Skin epidermis (tissue), 12 donors: ENCODE measurements around the gene SIRT2.
"Not testable (repeated sequence)": the region's sequence is repeated elsewhere in the genome, so short reads cannot be mapped to it uniquely, and the experiment has no call there.

Experiments used
- H3K27ac ChIP-seq, 21 experiments: fragments of 200-600 bp; sonication (generic) in 11 of 21; one replicate each; pipeline ENCODE4 v1.5.0; 2020; ENCODE audit warnings: mild to moderate bottlenecking in 3 of 21, inconsistent platforms in 2 of 21, moderate library complexity in 2 of 21
- H3K4me3 ChIP-seq, 7 experiments: fragments of 200-600 bp; sonication (generic) in 2 of 7; one replicate each; pipeline ENCODE4 v1.5.0; 2020; ENCODE audit warnings: inconsistent platforms in 2 of 7, mild to moderate bottlenecking in 2 of 7, moderate library complexity in 1 of 7

Gene SIRT2

DNA sequence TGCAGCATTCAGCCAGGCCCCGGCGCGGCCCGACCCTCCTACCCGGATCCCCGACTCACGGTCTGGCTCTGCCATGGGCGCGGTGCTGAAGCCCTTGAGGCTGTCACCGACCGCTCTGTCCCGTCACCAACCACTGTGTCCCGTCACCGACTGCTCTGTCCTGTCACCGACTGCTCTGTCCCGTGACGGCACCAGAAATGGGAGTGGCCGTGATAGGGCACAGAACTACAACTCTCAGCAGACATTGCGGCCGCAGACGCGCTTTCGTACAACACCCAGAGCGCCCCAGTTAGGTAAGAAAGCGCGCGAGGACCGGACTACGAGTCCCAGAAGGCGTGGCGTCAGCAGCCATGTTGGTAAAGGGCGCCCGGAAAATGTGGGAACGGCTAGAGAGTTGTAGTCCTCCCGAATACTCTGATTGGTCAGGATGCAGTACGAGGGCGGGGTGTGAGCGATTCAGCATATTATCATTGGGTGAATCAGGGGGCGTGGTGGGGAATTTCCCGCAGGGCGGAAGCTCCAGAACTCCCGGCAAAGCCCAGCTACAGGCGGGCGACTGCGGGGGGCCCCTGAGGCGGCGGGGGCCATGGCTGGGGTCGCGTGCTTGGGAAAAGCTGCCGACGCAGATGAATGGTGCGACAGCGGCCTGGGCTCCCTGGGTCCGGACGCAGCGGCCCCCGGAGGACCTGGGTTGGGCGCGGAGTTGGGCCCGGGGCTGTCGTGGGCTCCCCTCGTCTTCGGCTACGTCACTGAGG is at the start of gene SIRT2, which contains the start of gene NFKBIB:
Gene SIRT2, minus strand, starts transcription at position 172 of the 755 bp plus-strand sequence. Its CDS starts 97 bp downstream, at position 75.
Gene NFKBIB, plus strand, starts transcription at position 523 of the 755 bp plus-strand sequence. Its CDS starts 64 bp downstream, at position 587.
- Histone ChIP-seq H3K4me3 (peak within 1 kb of the TSS; percentile 64 to 93 (median 76)), H3K27ac (peak within 1 kb of the TSS; percentile 70 to 97 (median 92))

- Histone ChIP-seq H3K27ac (no peak overlapping the region), H3K4me3 (no peak overlapping the region)
These were observed 47.0 kb upstream of the SIRT2 start for GRCh38 chr19:38946229-38947010.

DNA sequence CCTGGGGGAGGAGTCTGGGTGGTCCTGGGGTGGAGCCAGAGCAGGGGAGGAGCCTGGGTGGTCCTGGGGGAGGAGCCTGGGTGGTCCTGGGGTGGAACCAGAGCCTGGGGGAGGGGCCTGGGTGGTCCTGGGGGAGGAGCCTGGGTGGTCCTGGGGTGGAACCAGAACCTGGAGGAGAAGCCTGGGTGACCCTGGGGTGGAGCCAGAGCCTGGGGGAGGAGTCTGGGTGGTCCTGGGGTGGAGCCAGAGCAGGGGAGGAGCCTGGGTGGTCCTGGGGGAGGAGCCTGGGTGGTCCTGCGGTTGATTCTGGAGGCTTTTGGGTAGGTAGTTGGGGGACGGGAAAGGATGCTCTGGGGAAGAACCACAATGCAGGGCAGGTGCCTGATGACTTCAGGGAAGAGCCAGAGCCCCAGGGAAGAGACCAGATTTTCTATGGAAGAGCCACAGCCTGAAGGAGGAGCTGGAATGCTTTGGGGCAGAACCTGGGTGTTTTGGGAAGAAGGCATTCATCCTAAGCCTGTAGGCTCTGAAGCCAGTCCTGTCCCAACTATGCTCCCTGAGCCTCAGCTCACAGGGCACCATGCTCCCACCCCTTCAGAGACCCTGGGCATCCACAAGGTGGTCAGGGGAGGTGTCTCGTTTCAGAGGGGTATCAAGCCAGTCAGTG is 46.3 kb upstream of the SIRT2 start:
- Histone ChIP-seq H3K4me3 (no peak overlapping the region), H3K27ac (no peak overlapping the region)

DNA sequence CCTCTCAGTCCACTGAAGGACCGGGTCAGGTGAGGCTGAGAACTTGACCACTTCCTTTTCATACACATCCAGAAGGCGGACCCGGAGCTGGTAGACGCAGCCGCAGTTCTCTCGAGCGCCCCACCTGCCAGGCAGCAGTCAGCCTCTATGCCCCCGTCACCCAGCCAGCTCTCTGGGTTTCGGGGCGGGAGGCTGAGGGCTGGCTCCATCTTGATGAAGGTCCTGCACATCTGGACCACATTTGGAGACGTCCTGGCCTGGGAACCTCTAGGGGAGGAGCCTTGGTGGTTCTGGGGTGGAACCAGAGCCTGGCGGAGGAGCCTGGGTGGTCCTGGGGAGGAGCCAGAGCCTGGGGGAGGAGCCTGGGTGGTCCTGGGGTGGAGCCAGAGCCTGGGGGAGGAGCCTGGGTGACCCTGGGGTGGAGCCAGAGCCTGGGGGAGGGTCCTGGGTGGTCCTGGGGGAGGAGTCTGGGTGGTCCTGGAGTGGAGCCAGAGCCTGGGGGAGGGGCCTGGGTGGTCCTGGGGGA is 45.6 kb upstream of the SIRT2 start:
- H3K27ac ChIP-seq: no peak overlapping the region
- H3K4me3 ChIP-seq: no peak overlapping the region

- no peak overlapping the region for H3K4me3 ChIP-seq
- H3K27ac ChIP-seq: no peak overlapping the region
These were observed 43.2 kb upstream of the SIRT2 start for GRCh38 chr19:38942471-38943181.

DNA sequence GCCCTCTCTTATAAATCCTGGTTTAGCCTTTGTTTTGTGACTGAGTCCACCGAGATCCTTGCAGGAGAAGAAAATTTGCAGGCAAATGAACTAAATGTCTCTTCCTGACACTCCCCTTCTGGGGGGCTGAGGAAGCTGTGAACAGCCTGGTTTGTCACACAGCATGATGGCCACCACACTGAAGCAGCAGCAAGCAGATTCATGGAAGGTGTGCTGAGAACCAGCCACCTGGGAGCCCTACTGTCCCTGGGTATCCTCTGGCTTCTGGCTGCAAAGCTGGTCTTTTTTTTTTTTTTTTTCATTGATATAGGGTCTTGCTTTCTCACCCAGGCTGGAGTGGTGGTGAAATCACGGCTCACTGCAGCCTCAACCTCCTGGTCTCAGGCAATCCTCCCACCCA is 42.6 kb upstream of the SIRT2 start:
- H3K4me3 ChIP-seq: no peak overlapping the region
- no peak overlapping the region for H3K27ac ChIP-seq

DNA sequence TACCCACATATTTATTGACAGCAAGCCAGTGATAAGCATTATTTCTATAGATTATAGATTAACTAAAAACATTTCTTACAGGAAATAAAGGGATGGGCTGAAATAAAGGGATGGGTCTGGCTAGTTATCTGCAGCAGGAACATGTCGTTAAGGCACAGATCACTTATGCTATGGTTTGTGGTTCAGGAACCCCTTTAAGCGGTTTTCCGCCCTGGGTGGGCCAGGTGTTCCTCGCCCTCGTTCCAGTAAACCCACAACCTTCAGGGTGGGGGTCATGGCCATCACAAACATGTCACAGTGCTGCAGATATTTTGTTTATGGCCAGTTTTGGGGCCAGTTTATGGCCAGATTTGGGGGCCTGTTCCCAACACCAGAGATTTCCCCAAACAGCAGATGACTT is 42.0 kb upstream of the SIRT2 start:
- H3K4me3 ChIP-seq, H3K27ac ChIP-seq: not testable (repeated sequence)

DNA sequence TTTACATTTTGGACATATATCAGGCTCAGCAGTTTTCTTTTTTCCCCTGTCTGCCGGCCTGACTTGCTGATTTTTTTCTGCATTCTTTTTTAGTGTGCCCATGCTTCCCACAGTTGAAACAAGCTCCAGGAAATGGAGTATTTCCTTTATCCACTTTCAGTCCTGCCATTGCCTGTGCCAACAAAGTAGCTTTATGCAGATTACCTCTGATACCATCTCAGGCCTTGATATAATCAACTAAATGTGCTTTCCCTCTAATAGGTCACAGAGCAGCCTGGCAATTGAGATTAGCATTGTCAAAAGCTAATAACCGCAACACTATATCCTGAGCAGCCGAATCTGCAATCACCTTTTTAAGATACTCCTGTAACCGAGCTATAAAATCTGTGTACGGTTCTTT is 40.5 kb upstream of the SIRT2 start:
- Histone ChIP-seq H3K4me3 (no peak overlapping the region), H3K27ac (no peak overlapping the region)

DNA sequence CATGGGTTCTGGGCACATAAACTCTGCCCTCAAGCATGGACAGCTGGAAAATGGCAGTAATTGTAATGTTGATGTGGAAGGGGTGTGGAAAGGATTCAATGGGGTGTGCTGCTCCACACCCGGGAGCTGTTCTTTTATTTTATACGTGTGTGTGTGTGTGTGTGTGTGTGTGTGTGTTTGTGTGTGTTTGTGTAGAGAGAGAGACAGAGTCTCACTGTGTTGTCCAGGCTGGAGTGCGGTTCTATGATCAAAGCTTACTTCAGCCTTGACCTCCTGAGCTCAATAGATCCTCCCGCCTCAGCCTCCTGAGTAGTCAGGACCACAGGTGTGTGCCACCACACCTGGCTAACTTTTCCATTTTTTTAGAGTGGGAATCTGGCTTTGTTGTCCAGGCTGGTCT is 34.1 kb upstream of the SIRT2 start:
- no peak overlapping the region for H3K27ac ChIP-seq
- H3K4me3 ChIP-seq: no peak overlapping the region

- no peak overlapping the region for H3K27ac ChIP-seq
- no peak overlapping the region for H3K4me3 ChIP-seq
These were observed 33.2 kb upstream of the SIRT2 start for GRCh38 chr19:38932425-38933179.

DNA sequence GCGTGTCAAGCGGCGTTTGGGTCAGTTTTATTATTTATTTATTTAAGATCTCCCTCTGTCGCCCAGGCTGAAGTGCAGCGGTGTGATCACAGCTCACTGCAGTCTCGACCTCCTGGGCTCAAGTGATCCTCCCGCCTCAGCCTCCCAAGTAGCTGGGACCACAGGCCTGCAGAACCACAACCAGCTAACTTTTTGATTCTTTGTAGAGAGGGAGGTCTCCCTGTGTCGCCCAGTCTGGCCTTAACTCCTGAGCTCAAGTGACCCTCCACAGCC is 32.0 kb upstream of the SIRT2 start:
- H3K27ac ChIP-seq: peak overlapping the region in 19 of 21 experiments; percentile 62 to 95 (median 88)
- H3K4me3 ChIP-seq: peak overlapping the region; percentile 45 to 71 (median 68)

- Histone ChIP-seq H3K4me3 (peak within 1 kb of the TSS; percentile 45 to 71 (median 68)), H3K27ac (peak within 1 kb of the TSS in 20 of 21 experiments; percentile 65 to 95 (median 87))
These were observed 31.5 kb upstream of the SIRT2 start, which contains the start of gene MRPS12 for GRCh38 chr19:38930776-38931520. TSS of gene MRPS12 (plus strand) at chr19:38930944. CDS start at chr19:38931295, 351 bp downstream.

DNA sequence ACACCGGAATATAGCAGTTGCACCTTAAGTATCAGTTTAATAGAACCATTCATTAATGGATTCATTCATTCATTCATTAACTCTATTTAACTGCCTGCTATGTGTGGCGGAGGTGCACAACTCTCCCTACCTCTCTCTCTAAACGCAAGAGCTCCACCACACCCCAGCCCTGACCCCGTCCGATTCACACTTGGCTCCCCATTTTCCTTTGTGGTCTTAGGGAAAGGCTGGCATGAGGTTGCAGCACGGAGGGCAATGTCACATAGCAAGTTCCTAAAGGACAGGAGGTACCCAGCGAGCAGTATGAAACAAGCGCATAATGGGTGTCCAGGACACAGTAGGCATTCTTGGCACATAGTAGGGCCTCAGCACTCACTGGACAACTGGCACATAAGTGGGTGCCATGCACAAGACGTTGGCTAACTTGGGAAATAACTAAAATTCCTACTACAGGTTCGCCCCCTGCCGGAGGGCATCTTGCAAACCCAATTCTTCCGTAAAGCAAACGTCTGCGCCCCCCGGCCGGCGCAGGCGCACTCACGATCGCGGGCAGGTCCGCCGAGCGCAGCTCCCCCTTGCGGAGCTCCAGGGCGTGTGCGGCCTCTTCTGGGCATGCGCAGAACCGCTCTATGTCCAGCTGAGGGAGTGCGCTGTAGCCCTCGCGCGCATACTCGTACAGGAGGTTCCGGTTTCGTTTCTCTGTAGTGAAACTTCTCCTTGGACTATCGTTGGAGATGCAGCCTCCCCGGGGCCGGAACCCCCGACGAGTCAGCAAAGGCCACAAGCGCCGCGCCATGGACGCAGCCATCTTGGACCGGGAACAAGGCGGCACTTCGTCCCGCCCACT is 30.7 kb upstream of the SIRT2 start, which contains the start of gene SARS2:
Gene SARS2, minus strand, starts transcription at position 835 of the 847 bp plus-strand sequence. Its CDS starts 27 bp downstream, at position 808.
- Histone ChIP-seq H3K4me3 (peak within 1 kb of the TSS; percentile 45 to 71 (median 68)), H3K27ac (peak within 1 kb of the TSS in 20 of 21 experiments; percentile 65 to 95 (median 87))

DNA sequence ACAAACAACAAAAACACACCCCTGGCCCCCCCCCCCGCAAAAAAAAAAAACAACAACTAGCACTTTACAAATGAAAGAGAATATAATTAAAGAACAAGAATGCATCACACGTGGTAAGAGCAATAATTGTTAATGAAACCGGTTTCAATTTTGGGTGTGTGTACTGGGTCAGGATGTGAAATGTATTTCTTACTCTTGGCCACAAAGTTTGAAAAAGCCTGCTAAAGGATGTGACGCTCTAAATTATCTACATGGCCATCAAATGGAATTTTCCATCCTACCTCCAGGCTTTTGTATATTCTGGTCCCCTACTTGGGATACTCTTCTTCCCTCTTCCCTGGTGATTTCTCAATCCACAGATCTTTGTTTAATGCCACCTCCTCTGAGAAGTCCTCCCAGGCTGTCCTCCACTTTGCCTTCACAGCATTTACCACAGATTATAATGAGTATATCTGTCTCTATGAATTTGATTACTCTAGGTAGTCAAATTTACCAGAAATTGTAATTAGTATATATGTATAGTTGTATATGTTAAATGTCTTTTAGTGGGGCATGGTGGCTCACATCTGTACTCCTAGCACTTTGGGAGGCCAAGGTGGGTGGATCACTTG is 29.1 kb upstream of the SIRT2 start:
- Histone ChIP-seq H3K27ac (peak overlapping the region in 2 of 21 experiments; percentile 16 to 79), H3K4me3 (no peak overlapping the region)

DNA sequence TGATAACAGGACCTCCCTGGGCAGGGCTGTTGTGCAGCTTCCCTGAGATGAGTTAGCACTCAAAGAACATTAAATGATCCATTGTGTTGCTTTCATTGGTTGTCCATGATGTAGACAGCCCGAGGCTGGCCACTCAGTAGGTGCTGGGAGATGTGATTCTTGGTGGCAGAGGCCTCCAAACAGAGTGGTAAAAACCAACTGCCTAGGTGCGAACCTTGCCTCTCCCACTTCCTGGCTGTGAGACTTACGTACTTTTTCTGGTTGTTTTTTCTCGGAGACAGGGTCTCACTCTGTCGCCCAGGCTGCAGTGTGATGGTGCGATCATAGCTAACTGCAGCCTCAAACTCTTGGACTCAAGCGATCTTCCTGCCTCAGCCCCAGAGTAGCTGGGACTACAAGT is 25.0 kb upstream of the SIRT2 start:
- H3K4me3 ChIP-seq: no peak overlapping the region
- peak overlapping the region in 2 of 21 experiments; percentile 3 to 22 for H3K27ac ChIP-seq

DNA sequence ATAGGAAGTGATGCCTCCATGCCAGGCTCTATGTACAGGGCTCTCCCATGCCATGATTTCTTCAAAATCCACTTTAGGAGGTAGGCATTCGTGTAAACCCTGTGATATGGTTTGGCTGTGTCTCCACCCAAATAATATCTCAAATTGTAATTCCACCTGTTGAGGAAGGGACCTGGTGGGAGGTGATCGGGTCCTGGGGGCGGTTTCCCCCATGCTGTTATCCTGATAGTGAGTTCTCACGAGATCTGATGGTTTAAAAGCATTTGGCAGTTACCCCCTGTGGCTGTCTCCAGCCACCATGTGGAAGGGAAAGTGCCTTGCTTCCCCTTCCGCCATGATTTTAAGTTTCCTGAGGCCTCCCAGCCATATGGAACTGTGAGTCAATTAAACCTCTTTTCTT is 23.1 kb upstream of the SIRT2 start:
- no peak overlapping the region for H3K4me3 ChIP-seq
- H3K27ac ChIP-seq: no peak overlapping the region
